GM12872 (cell line): Measurements from ENCODE around the gene TSHR.

Source experiments
- TF ChIP-seq, protein P1 (sequence below): IDR thresholded peaks from 3 replicates; pipeline ENCODE4 v1.5.1; 2011; ENCODE audit warnings: low read depth, mild to moderate bottlenecking, low read length, moderate library complexity; ENCODE audit not compliant: insufficient read depth

The TSHR gene

DNA sequence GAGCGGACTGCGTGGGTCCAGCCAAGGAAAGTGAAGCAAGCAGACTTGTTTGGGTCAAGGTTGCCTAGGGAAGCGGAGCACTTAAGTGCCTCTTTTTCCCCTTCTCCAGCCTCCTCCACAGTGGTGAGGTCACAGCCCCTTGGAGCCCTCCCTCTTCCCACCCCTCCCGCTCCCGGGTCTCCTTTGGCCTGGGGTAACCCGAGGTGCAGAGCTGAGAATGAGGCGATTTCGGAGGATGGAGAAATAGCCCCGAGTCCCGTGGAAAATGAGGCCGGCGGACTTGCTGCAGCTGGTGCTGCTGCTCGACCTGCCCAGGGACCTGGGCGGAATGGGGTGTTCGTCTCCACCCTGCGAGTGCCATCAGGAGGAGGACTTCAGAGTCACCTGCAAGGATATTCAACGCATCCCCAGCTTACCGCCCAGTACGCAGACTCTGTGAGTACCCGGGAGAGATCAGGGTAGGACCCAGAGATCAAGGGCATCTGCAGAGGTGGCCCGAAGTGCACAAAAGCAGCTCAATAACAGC lies at the start of gene TSHR:
TSHR (plus strand) TSS at position 206 of the 526 bp plus-strand sequence; CDS start at position 266, 60 bp downstream.
- TF ChIP-seq, protein P1, sequence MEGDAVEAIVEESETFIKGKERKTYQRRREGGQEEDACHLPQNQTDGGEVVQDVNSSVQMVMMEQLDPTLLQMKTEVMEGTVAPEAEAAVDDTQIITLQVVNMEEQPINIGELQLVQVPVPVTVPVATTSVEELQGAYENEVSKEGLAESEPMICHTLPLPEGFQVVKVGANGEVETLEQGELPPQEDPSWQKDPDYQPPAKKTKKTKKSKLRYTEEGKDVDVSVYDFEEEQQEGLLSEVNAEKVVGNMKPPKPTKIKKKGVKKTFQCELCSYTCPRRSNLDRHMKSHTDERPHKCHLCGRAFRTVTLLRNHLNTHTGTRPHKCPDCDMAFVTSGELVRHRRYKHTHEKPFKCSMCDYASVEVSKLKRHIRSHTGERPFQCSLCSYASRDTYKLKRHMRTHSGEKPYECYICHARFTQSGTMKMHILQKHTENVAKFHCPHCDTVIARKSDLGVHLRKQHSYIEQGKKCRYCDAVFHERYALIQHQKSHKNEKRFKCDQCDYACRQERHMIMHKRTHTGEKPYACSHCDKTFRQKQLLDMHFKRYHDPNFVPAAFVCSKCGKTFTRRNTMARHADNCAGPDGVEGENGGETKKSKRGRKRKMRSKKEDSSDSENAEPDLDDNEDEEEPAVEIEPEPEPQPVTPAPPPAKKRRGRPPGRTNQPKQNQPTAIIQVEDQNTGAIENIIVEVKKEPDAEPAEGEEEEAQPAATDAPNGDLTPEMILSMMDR: no peak

DNA sequence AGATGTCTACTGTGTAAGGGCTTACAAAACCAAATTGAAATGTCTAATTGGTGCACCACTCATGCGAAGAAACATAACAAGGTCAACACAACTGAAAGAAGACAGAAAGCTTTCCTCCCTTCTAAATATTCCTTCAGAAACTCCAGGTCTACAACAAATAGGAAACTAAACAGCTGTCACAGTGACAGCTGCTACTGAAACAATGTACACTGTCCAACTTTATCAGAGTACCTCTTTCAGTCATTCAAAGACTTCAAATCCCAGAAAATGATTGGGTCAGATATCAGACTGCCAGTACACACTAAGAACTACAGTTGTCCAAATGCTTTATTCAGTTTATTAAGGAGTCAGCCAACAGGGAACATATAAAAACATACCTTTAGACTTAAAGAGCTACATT lies 49.1 kb upstream of the TSHR start:
- TF ChIP-seq, protein P1: no peak

DNA sequence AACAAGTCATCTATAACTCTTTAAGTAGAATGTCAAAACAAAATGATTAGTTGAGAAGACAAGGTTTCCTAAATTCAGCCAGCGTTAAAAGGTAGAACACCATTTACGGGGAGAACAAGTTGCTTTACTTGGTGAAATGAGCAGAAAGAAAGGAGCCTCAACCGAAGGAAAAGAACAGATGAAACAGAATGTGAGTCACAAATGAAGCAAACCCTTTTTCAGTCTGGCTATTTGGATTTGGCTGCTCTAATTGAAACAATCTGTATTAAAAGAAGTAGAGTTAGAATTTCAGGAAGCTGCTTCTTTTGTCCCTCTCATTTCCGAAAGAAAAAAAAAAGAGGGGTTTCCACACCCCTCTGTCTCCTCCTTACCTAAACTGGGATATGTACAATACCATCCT lies 48.5 kb upstream of the TSHR start:
- TF ChIP-seq, protein P1: no peak

DNA sequence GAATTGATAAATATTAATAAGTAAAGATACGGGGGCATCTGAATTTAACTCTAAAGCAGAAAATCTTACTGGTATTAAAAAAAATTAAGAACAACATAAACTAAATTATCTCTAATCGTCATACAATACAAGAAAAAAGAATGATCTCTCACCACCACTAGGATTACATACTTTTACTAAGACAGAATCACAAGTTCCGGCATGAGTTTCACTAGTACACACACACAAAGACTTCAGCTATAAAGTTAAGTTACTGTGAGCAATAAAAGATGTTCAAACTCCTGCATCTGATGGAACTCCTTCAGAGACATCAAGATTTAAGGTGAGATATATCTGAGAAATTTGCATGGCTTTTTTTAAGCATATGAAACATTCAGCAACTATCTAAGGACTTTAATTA lies 35.8 kb upstream of the TSHR start:
- TF ChIP-seq, protein P1: no peak

DNA sequence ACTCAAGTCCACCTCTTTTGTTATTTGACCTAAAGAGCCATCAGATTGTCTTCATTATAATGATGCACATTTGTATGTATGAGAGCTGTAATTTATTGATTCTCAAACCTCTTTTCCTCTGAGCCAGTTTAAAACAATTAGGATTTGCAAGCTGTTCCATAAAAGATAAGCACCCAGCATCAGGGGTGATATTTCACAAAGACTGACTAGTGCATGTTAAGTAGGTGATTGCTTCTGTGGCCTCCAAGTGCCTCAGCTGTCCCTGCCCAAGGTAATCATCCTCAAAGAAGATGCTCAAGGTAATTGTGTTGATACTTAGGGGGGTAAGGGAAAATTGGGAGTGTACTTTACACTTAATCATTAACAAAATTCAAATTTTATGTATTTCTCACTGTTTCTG lies 32.1 kb upstream of the TSHR start:
- TF ChIP-seq, protein P1: no peak

DNA sequence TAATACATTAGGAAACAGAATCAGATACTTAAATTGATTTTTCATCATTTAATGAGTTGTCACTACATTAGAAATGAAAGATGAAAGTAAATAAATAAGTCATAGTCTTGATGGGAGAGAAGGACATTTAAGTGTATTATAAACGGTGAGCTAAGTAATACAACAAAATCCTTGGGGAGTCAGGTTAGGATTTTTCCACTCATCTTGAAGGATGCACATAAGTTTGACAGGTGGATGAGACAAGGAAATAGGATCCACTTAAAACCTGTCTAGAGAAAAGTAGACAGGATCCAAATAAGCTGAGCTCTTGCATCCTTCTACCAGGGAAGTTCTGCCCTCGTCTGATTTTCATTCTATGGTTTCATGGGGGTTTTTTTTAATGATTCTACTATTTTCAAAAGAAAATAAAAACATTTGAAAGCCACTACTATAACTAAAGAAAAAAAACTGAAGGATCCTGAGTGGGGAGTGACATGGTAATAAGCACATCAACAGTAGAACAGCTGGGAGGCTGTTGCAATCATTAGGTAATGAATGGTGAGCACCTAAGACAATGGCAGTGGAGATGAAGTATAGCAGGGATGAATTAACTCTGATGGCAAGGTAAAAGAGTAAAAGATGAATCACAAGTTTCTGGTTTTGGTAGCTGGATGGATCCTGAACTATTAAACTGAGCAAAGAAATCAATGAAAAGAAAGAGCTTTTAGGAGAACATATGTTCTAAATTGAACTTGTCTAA lies 30.9 kb upstream of the TSHR start:
- TF ChIP-seq, protein P1: no peak

DNA sequence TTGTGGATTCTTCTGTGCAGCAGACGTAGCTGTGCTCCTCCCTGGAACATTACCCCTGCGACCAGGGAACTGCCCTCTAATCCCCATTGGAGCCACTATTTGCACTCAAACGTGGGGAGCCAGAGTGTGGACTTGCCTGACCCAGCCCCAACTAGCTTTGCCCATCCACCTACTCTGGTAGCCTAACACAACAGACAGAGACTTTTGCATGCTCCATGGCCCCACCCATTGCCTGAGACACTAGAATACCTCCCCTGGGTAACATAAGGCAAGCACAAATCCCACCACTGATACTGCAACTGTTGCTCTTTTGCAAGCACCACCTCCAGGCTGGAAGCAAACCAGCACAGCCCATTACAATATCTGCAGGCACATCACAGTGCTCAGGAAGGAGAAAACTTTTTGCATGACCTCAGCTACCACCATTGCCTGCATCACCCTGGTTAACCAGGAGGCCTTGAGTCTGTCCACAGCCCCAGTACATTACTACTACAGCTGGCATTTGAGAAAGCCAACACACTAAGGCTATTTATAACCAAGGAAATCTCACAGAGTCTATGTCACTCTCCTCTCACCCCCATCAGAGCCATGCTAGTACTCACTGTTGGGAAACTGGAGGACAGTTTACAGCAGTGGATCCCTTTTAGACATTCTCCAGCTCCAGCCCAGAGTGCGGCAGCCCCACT lies 28.9 kb upstream of the TSHR start:
- TF ChIP-seq, protein P1: no peak
